GM12878 (cell line): Measurements from ENCODE around the gene SELENOS. TPM values are rescaled to one million over a fixed set of nuclear protein-coding genes. Genes with fewer than 3 reads are reported as not detected.

ENCODE experiments used
- BACH1 ChIP-seq: fragments of 450-650 bp; IDR thresholded peaks from 2 replicates; pipeline ENCODE4 v1.6.1; 2017; ENCODE audit warnings: mild to moderate bottlenecking, borderline replicate concordance
- E4F1 ChIP-seq: fragments of 450-650 bp; IDR thresholded peaks from 2 replicates; pipeline ENCODE4 v1.6.1; 2018; ENCODE audit warnings: borderline replicate concordance, mild to moderate bottlenecking; ENCODE audit not compliant: partially characterized antibody
- IKZF1 ChIP-seq: fragments of 450-650 bp; conservative IDR thresholded peaks from 2 replicates; pipeline ENCODE4 v1.6.1; 2017; ENCODE audit warnings: antibody characterized with exemption, mild to moderate bottlenecking
- IKZF2 ChIP-seq, 2 experiments: fragments of 450-650 bp; IDR thresholded peaks; 2 replicates each; pipeline ENCODE4 v1.6.1; 2017; ENCODE audit warnings: mild to moderate bottlenecking in 2 of 2, moderate library complexity in 2 of 2
- KLF5 ChIP-seq: fragments of 450-650 bp; IDR thresholded peaks from 2 replicates; pipeline ENCODE4 v1.6.1; 2014; ENCODE audit warnings: mild to moderate bottlenecking; ENCODE audit not compliant: partially characterized antibody
- MTA3 ChIP-seq: IDR thresholded peaks from 2 replicates; pipeline ENCODE4 v1.6.1; 2012; ENCODE audit warnings: low read length, inconsistent platforms, borderline replicate concordance
- POLR2AphosphoS5 ChIP-seq: IDR thresholded peaks from 2 replicates; pipeline ENCODE4 v1.6.1; 2011; ENCODE audit warnings: mild to moderate bottlenecking, low read length, inconsistent platforms
- SMARCA5 ChIP-seq: fragments of 450-650 bp; IDR thresholded peaks from 2 replicates; pipeline ENCODE4 v1.6.1; 2017; ENCODE audit warnings: mild to moderate bottlenecking
- SPI1 ChIP-seq: IDR thresholded peaks from 2 replicates; pipeline ENCODE4 v1.6.1; 2011; ENCODE audit warnings: low read depth, mild to moderate bottlenecking, low read length, moderate library complexity, borderline replicate concordance; ENCODE audit not compliant: insufficient read depth
- STAT1 ChIP-seq: fragments of 450-650 bp; conservative IDR thresholded peaks from 2 replicates; pipeline ENCODE4 v1.6.1; 2014; ENCODE audit warnings: antibody characterized with exemption, mild to moderate bottlenecking
- SUZ12 ChIP-seq: fragments of 200-600 bp; sonication (generic); IDR thresholded peaks from one replicate; pipeline ENCODE4 v1.6.1; 2018; ENCODE audit warnings: antibody characterized with exemption, mild to moderate bottlenecking; ENCODE audit not compliant: unreplicated experiment
- USF1 ChIP-seq: IDR thresholded peaks from 2 replicates; pipeline ENCODE4 v1.6.1; 2011; ENCODE audit warnings: borderline replicate concordance, low read depth, mild to moderate bottlenecking, moderate library complexity, mixed read lengths, low read length; ENCODE audit not compliant: insufficient read depth; ENCODE audit errors: extremely low read length
- YY1 ChIP-seq: IDR thresholded peaks from 2 replicates; pipeline ENCODE4 v1.6.1; 2011; ENCODE audit warnings: low read depth, mild to moderate bottlenecking, low read length
- ZBTB4 ChIP-seq: fragments of 450-650 bp; formaldehyde crosslinking; IDR thresholded peaks from 2 replicates; pipeline ENCODE4 v1.4.0; 2022; ENCODE audit warnings: mild to moderate bottlenecking, moderate library complexity
- ZNF24 ChIP-seq: fragments of 450-650 bp; IDR thresholded peaks from 2 replicates; pipeline ENCODE4 v1.6.1; 2017; ENCODE audit warnings: antibody characterized with exemption, mild to moderate bottlenecking
- ZNF384 ChIP-seq: IDR thresholded peaks from 2 replicates; pipeline ENCODE4 v1.6.1; 2012; ENCODE audit warnings: low read depth, mild to moderate bottlenecking, low read length, improper control_type of control experiment, borderline replicate concordance
- polyA plus RNA-seq, 11 experiments: library from polyadenylated mRNA; depleted of rRNA in 4 of 11; unstranded in 6 of 11; stranded (reverse) in 5 of 11; fragments of >200 nt; fragmentation: Nextera tagmentation in 4 of 11; fragmentation: Illumina TruSeq in 1 of 11; extraction: Ambion mirVana in 4 of 11; extraction: Trizol in 1 of 11; gene quantifications; 1 replicate in 1 of 11; 2 replicates in 10 of 11; pipeline versions ENCODE4 v1.2.1 to v1.2.3, GENCODE V29; 2011 to 2016; ENCODE audit warnings: inconsistent platforms in 2 of 11, missing spikeins in 2 of 11, low read depth in 1 of 11
- total RNA-seq, 4 experiments: library from RNA; depleted of rRNA in 3 of 4; stranded (reverse); fragments of >200 nt in 3 of 4; fragmentation: Illumina TruSeq in 1 of 4; extraction: Trizol in 1 of 4; gene quantifications; 2 replicates each; pipeline versions ENCODE4 v1.2.1 to v1.2.3, GENCODE V29; 2013 to 2021
- TF ChIP-seq, protein P1 (sequence below): fragments of 450-650 bp; IDR thresholded peaks from 2 replicates; pipeline ENCODE4 v1.6.1; 2017; ENCODE audit warnings: mild to moderate bottlenecking, low read depth, inconsistent platforms; ENCODE audit not compliant: poor library complexity, severe bottlenecking

SELENOS gene
- total and polyA plus RNA-seq, 10 of the 15 experiments (the other 5 are each of a cell fraction or from before 2014, with no cell fraction given): 25.8 to 90.1 (median 37.3) TPM

DNA sequence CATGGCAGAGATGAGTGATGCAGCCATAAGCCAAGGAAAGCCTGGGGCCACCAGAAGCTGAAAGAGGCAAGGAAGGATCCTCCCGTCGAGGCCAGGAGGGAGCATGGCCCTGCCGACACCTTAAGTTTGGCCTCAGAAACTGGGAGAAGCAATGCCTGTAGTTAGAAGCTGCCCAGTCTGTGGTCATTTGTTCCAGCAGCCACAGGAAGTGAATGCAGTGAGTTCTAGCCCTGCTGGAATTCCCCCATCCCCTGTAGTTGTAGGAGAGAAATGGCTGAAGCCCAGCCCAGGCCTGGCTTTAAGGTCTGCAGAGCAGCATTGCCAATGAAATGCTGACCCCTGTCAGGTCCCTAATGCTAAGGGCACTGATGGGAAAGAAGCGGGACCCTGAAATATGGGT is 13.3 kb downstream of the SELENOS start (continued):
- no peak for TF ChIP-seq SUZ12
- peak; percentile 38 for TF ChIP-seq KLF5
- no peak for TF ChIP-seq STAT1
- TF ChIP-seq SPI1: peak; percentile 10; the same call in 1 of the 2 replicates
- TF ChIP-seq, protein P1, sequence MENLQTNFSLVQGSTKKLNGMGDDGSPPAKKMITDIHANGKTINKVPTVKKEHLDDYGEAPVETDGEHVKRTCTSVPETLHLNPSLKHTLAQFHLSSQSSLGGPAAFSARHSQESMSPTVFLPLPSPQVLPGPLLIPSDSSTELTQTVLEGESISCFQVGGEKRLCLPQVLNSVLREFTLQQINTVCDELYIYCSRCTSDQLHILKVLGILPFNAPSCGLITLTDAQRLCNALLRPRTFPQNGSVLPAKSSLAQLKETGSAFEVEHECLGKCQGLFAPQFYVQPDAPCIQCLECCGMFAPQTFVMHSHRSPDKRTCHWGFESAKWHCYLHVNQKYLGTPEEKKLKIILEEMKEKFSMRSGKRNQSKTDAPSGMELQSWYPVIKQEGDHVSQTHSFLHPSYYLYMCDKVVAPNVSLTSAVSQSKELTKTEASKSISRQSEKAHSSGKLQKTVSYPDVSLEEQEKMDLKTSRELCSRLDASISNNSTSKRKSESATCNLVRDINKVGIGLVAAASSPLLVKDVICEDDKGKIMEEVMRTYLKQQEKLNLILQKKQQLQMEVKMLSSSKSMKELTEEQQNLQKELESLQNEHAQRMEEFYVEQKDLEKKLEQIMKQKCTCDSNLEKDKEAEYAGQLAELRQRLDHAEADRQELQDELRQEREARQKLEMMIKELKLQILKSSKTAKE: peak; percentile 26
- 0 out of 2 replicates have a peak, but pooled peaks have one; percentile 33 for TF ChIP-seq BACH1
- TF ChIP-seq ZNF384: no peak
- TF ChIP-seq POLR2AphosphoS5: 0 out of 2 replicates have a peak, but pooled peaks have one; percentile 39
- peak; percentile 7 for TF ChIP-seq USF1
- peak; percentile 74; the same call in 1 of the 2 replicates for TF ChIP-seq YY1
- peak; percentile 59; the same call in 1 of the 2 replicates for TF ChIP-seq SMARCA5
- peak; percentile 55 for TF ChIP-seq IKZF1
- TF ChIP-seq ZBTB4 (CRISPR knock-in tag): no peak
- no peak for TF ChIP-seq MTA3
- no peak for TF ChIP-seq E4F1
- peak; percentile 48 to 53; a peak in 3 of 4 replicates for TF ChIP-seq IKZF2 (IDR thresholded peaks at IDR 0.05)
- peak; percentile 88 for TF ChIP-seq ZNF24
